AG10803 (cell line): ENCODE measurements around the gene SEMA3D.

Experiments used
- DNase-seq: peaks from one replicate; pipeline ENCODE4 v3.0.0; 2010; ENCODE audit warnings: low read depth
- H3K4me3 ChIP-seq: 2 replicates; pipeline ENCODE4 v1.5.1; 2011; ENCODE audit warnings: mild to moderate bottlenecking, low read length, control low read depth
- CTCF ChIP-seq: conservative IDR thresholded peaks from 2 replicates; pipeline ENCODE4 v1.5.1; 2011; ENCODE audit warnings: mild to moderate bottlenecking, low read length, control low read depth, inconsistent platforms

Gene SEMA3D

GRCh38 chr7:84970670-84971069 is 216.2 kb downstream of the SEMA3D start:
- no peak for TF ChIP-seq CTCF
- no peak overlapping the region for H3K4me3 ChIP-seq

GRCh38 chr7:84953234-84953633 is 233.6 kb downstream of the SEMA3D start:
- no peak overlapping the region for H3K4me3 ChIP-seq
- no peak for TF ChIP-seq CTCF
- no peak for DNase-seq

More at GRCh38 chr7:84970670-84971069, 216.2 kb downstream of the SEMA3D start:
- no peak for DNase-seq

- DNase-seq: no peak
- no peak overlapping the region for H3K4me3 ChIP-seq
- no peak for TF ChIP-seq CTCF
These were observed 236.0 kb downstream of the SEMA3D start for GRCh38 chr7:84950836-84951235.

- no peak for DNase-seq
- H3K4me3 ChIP-seq: no peak overlapping the region
- no peak for TF ChIP-seq CTCF
These were observed 237.4 kb downstream of the SEMA3D start for GRCh38 chr7:84949501-84949900.

GRCh38 chr7:84949067-84949466 is 237.8 kb downstream of the SEMA3D start:
- H3K4me3 ChIP-seq: no peak overlapping the region
- DNase-seq: peak; percentile 7
- no peak for TF ChIP-seq CTCF

- no peak for TF ChIP-seq CTCF
- H3K4me3 ChIP-seq: no peak overlapping the region
- DNase-seq: peak; percentile 57
These were observed 238.2 kb downstream of the SEMA3D start for GRCh38 chr7:84948634-84949033.

- no peak for TF ChIP-seq CTCF
- H3K4me3 ChIP-seq: no peak overlapping the region
These were observed 240.3 kb downstream of the SEMA3D start for GRCh38 chr7:84946549-84946948.

More at GRCh38 chr7:84946549-84946948, 240.3 kb downstream of the SEMA3D start:
- no peak for DNase-seq
